GM23338 (cell line): ENCODE results near the gene PCGF3. TPM values are rescaled to one million over a fixed set of nuclear protein-coding genes. Genes with fewer than 3 reads are reported as not detected.

Source experiments
- ATAC-seq: fragments of 200-7000 bp; cut with Tn5 transposase; 3 replicates; pipeline ENCODE4 v1.9.1; 2020
- DNase-seq: peaks from one replicate; pipeline ENCODE4 v3.0.0-alpha.2; 2015; ENCODE audit warnings: low spot score
- H2AFZ ChIP-seq: fragments of 200-600 bp; sonication (generic); 2 replicates; pipeline ENCODE4 v1.8.0; 2016; ENCODE audit warnings: antibody characterized with exemption, mild to moderate bottlenecking, moderate library complexity
- H3F3A ChIP-seq: fragments of 200-600 bp; sonication (generic); replicated peaks from 2 replicates; pipeline ENCODE4 v1.8.0; 2017; ENCODE audit warnings: antibody characterized with exemption, mixed run types, low read depth
- H3K27ac ChIP-seq: fragments of 200-600 bp; sonication (generic); 2 replicates; pipeline ENCODE4 v1.6.1; 2016; ENCODE audit warnings: low read depth
- H3K27me3 ChIP-seq: fragments of 200-600 bp; sonication (generic); 2 replicates; pipeline ENCODE4 v1.8.0; 2016; ENCODE audit warnings: mild to moderate bottlenecking, mixed run types, moderate library complexity; ENCODE audit not compliant: insufficient read depth
- H3K36me3 ChIP-seq: fragments of 200-600 bp; sonication (generic); 2 replicates; pipeline ENCODE4 v1.8.0; 2016; ENCODE audit warnings: mild to moderate bottlenecking; ENCODE audit not compliant: insufficient read depth
- H3K4me1 ChIP-seq: fragments of 200-600 bp; sonication (generic); 2 replicates; pipeline ENCODE4 v1.8.0; 2016; ENCODE audit warnings: mild to moderate bottlenecking, moderate library complexity; ENCODE audit not compliant: insufficient read depth
- H3K4me2 ChIP-seq: fragments of 200-600 bp; sonication (generic); 2 replicates; pipeline ENCODE4 v1.7.1; 2017; ENCODE audit warnings: mixed run types
- H3K4me3 ChIP-seq: fragments of 200-600 bp; sonication (generic); 2 replicates; pipeline ENCODE4 v1.6.1; 2016; ENCODE audit warnings: mixed run types
- H3K79me2 ChIP-seq: fragments of 200-600 bp; sonication (generic); replicated peaks from 2 replicates; pipeline ENCODE4 v1.8.0; 2017; ENCODE audit warnings: mild to moderate bottlenecking; ENCODE audit not compliant: insufficient read depth
- H3K9me2 ChIP-seq: fragments of 200-600 bp; sonication (generic); 2 replicates; pipeline ENCODE4 v1.8.0; 2017; ENCODE audit not compliant: insufficient read depth
- H4K20me1 ChIP-seq: fragments of 200-600 bp; sonication (generic); replicated peaks from 2 replicates; pipeline ENCODE4 v1.8.0; 2017; ENCODE audit warnings: mild to moderate bottlenecking; ENCODE audit not compliant: insufficient read depth
- H3K27ac Mint-ChIP-seq: 2 replicates; pipeline ENCODE4 v1.8.0; 2020; ENCODE audit warnings: inconsistent platforms, mild to moderate bottlenecking, moderate library complexity, mixed read lengths
- H3K27me3 Mint-ChIP-seq: 3 replicates; pipeline ENCODE4 v1.8.0; 2022; ENCODE audit warnings: low read depth, mild to moderate bottlenecking, moderate library complexity, mixed read lengths, inconsistent platforms; ENCODE audit not compliant: insufficient read depth, poor library complexity
- H3K36me3 Mint-ChIP-seq: 3 replicates; pipeline ENCODE4 v1.8.0; 2021; ENCODE audit warnings: low read depth, mild to moderate bottlenecking, inconsistent platforms, moderate library complexity, mixed read lengths
- H3K4me1 Mint-ChIP-seq: 3 replicates; pipeline ENCODE4 v1.8.0; 2020; ENCODE audit warnings: mild to moderate bottlenecking, inconsistent platforms, mixed read lengths
- H3K4me3 Mint-ChIP-seq: 3 replicates; pipeline ENCODE4 v1.8.0; 2021; ENCODE audit warnings: moderate library complexity, mild to moderate bottlenecking, inconsistent platforms, mixed read lengths
- H3K9me3 Mint-ChIP-seq: 3 replicates; pipeline ENCODE4 v1.8.0; 2020; ENCODE audit warnings: moderate library complexity, mild to moderate bottlenecking, inconsistent platforms, mixed read lengths
- CREB1 ChIP-seq: fragments of 250-450 bp; sonication (Bioruptor Pico); IDR thresholded peaks from 2 replicates; pipeline ENCODE4 v1.5.0; 2020; ENCODE audit warnings: low read depth, mild to moderate bottlenecking, moderate library complexity
- CTCF ChIP-seq, 2 experiments: fragments of 200-600 bp in 1 of 2; sonication (generic) in 1 of 2; conservative IDR thresholded peaks; 2 replicates each; pipeline versions ENCODE4 v1.5.1 to v1.6.1; 2016 to 2017; ENCODE audit warnings: antibody characterized with exemption in 2 of 2, low read depth in 2 of 2, mild to moderate bottlenecking in 2 of 2, moderate library complexity in 1 of 2
- ETS1 ChIP-seq: IDR thresholded peaks from 2 replicates; pipeline ENCODE4 v1.6.1; 2016; ENCODE audit warnings: antibody characterized with exemption
- EZH2 ChIP-seq: fragments of 200-600 bp; sonication (generic); IDR thresholded peaks from one replicate; pipeline ENCODE4 v1.8.0; 2017; ENCODE audit warnings: antibody characterized with exemption, mild to moderate bottlenecking, low read depth; ENCODE audit not compliant: unreplicated experiment
- EZH2phosphoT487 ChIP-seq: fragments of 200-600 bp; sonication (generic); IDR thresholded peaks from one replicate; pipeline ENCODE4 v1.8.1; 2018; ENCODE audit warnings: antibody characterized with exemption; ENCODE audit not compliant: unreplicated experiment
- JUNB ChIP-seq: IDR thresholded peaks from one replicate; pipeline ENCODE4 v1.6.1; 2016; ENCODE audit warnings: antibody characterized with exemption; ENCODE audit not compliant: unreplicated experiment
- NANOG ChIP-seq: IDR thresholded peaks from 2 replicates; pipeline ENCODE4 v1.6.1; 2016; ENCODE audit warnings: antibody characterized with exemption, borderline replicate concordance
- POLR2AphosphoS5 ChIP-seq: IDR thresholded peaks from 2 replicates; pipeline ENCODE4 v1.6.1; 2016; ENCODE audit warnings: antibody characterized with exemption, low read depth
- REST ChIP-seq: IDR thresholded peaks from one replicate; pipeline ENCODE4 v1.6.1; 2018; ENCODE audit warnings: antibody characterized with exemption; ENCODE audit not compliant: unreplicated experiment
- STAT1 ChIP-seq: IDR thresholded peaks from one replicate; pipeline ENCODE4 v1.6.1; 2016; ENCODE audit warnings: antibody characterized with exemption; ENCODE audit not compliant: unreplicated experiment
- ZNF114 ChIP-seq: fragments of 250-450 bp; sonication (Bioruptor Pico); IDR thresholded peaks from 2 replicates; pipeline ENCODE4 v1.5.0; 2020; ENCODE audit warnings: mild to moderate bottlenecking, moderate library complexity
- ZNF331 ChIP-seq: fragments of 250-450 bp; sonication (Bioruptor Pico); IDR thresholded peaks from 2 replicates; pipeline ENCODE4 v1.5.0; 2020; ENCODE audit warnings: low read depth, mild to moderate bottlenecking, moderate library complexity
- ZNF462 ChIP-seq: fragments of 250-450 bp; sonication (Bioruptor Pico); IDR thresholded peaks from 2 replicates; pipeline ENCODE4 v1.5.0; 2020; ENCODE audit warnings: mild to moderate bottlenecking, moderate library complexity
- polyA plus RNA-seq: library from polyadenylated mRNA; unstranded; fragments of >200 nt; fragmentation: Nextera tagmentation; extraction: Ambion mirVana; gene quantifications from 2 replicates; pipeline ENCODE4 v1.2.1, GENCODE V29; 2016
- total RNA-seq: library from RNA; depleted of rRNA; stranded (reverse); fragments of >200 nt; shearing (Covaris generic); gene quantifications from 2 replicates; pipeline ENCODE4 v1.2.3, GENCODE V29; 2014

PCGF3 gene
- total and polyA plus RNA-seq, 2 experiments from 2014 or later, result 33.1 to 49.0 TPM

GRCh38 chr4:740656-741282 is 35.1 kb downstream of the PCGF3 start:
- ATAC-seq, result no peak
- no peak for TF ChIP-seq ZNF331
- no peak for TF ChIP-seq CTCF (conservative IDR thresholded peaks at IDR 0.05; ENCODE audit: low read depth in 2 of 2)
- TF ChIP-seq EZH2, result no peak
- TF ChIP-seq EZH2phosphoT487, result no peak
- TF ChIP-seq JUNB, result no peak
- TF ChIP-seq ZNF462, result no peak
- TF ChIP-seq POLR2AphosphoS5, result no peak
- TF ChIP-seq NANOG, result no peak
- no peak for TF ChIP-seq CREB1 (CRISPR knock-in tag)
- TF ChIP-seq ZNF114 (CRISPR knock-in tag), result no peak
- TF ChIP-seq STAT1, result no peak
- no peak for TF ChIP-seq REST
- no peak for TF ChIP-seq ETS1
- no peak overlapping the region for H3K4me2 ChIP-seq
- no peak overlapping the region for H3K27ac ChIP-seq
- Mint-ChIP-seq H3K9me3 (peaks cover 7% of the 10 kb centered on the region; the same call in 1 of the 3 replicates), H3K27me3 (peaks cover 21% of the 10 kb centered on the region), H3K36me3 (peaks cover 33% of the 10 kb centered on the region), H3K4me3 (no peak overlapping the region), H3K27ac (no peak overlapping the region), H3K4me1 (no peaks in the 10 kb centered on the region; the same call in 2 of the 3 replicates)
- H3K79me2 ChIP-seq, result no peaks in the 10 kb centered on the region
- H2AFZ ChIP-seq, result no peak overlapping the region
- no peak for DNase-seq
- H4K20me1 ChIP-seq, result peaks cover 4% of the 10 kb centered on the region; the same call in 1 of the 2 replicates
- H3K4me1 ChIP-seq, result no peaks in the 10 kb centered on the region
- H3K36me3 ChIP-seq, result 0 out of 2 replicates have a peak, but pooled peaks cover 6% of the 10 kb centered on the region
- H3K9me2 ChIP-seq, result no peaks in the 10 kb centered on the region
- H3K27me3 ChIP-seq, result no peaks in the 10 kb centered on the region
- H3K4me3 ChIP-seq, result no peak overlapping the region
- H3F3A ChIP-seq, result no peaks in the 10 kb centered on the region; the same call in 1 of the 2 replicates
